Dendritic cell treated with granulocyte-macrophage colony-stimulating factor and Interleukin-4, amounts not matched to agents 40 ng/mL and 50 ng/mL, for 4 days (primary cell): ENCODE results near the gene ATG16L1.

Source experiments
- H3K27ac Mint-ChIP-seq: one replicate; pipeline ENCODE4 v1.8.0; 2022; ENCODE audit warnings: mild to moderate bottlenecking, mixed read lengths
- H3K27me3 Mint-ChIP-seq: one replicate; pipeline ENCODE4 v1.8.0; 2022; ENCODE audit warnings: mild to moderate bottlenecking, mixed read lengths
- H3K36me3 Mint-ChIP-seq: one replicate; pipeline ENCODE4 v1.8.0; 2022; ENCODE audit warnings: low read depth, mixed read lengths
- H3K4me1 Mint-ChIP-seq: one replicate; pipeline ENCODE4 v1.8.0; 2022; ENCODE audit warnings: low read depth, mixed read lengths
- H3K4me3 Mint-ChIP-seq: one replicate; pipeline ENCODE4 v1.8.0; 2022; ENCODE audit warnings: mild to moderate bottlenecking, moderate library complexity, mixed read lengths
- H3K9me3 Mint-ChIP-seq: one replicate; pipeline ENCODE4 v1.8.0; 2022; ENCODE audit warnings: mixed read lengths
- intact Hi-C: fragments of 100-400 bp; cut with micrococcal nuclease; formaldehyde crosslinking; loops from one replicate; pipeline ENCODE4 v1.15.0; 2022

Gene ATG16L1

GRCh38 chr2:233218836-233219235 is 32.6 kb upstream of the ATG16L1 start:
- intact Hi-C loops = no loop called here
- no peaks in the 10 kb centered on the region for H3K36me3 Mint-ChIP-seq
- no peaks in the 10 kb centered on the region for H3K27me3 Mint-ChIP-seq
- no peaks in the 10 kb centered on the region for H3K9me3 Mint-ChIP-seq
- H3K27ac Mint-ChIP-seq = no peak overlapping the region
- no peak overlapping the region for H3K4me3 Mint-ChIP-seq
- peaks cover 11% of the 10 kb centered on the region for H3K4me1 Mint-ChIP-seq

GRCh38 chr2:233219848-233220247 is 31.6 kb upstream of the ATG16L1 start:
- intact Hi-C loops = no loop called here
- H3K4me3 Mint-ChIP-seq = no peak overlapping the region

GRCh38 chr2:233221378-233222063 is 30.0 kb upstream of the ATG16L1 start:
- Mint-ChIP-seq H3K4me3 (no peak overlapping the region), H3K4me1 (peaks cover 23% of the 10 kb centered on the region), H3K27me3 (peaks cover 3% of the 10 kb centered on the region), H3K9me3 (no peaks in the 10 kb centered on the region), H3K36me3 (no peaks in the 10 kb centered on the region), H3K27ac (no peak overlapping the region)
- intact Hi-C loops = no loop called here

More at GRCh38 chr2:233219848-233220247, 31.6 kb upstream of the ATG16L1 start:
- no peaks in the 10 kb centered on the region for H3K9me3 Mint-ChIP-seq
- H3K4me1 Mint-ChIP-seq = peaks cover 11% of the 10 kb centered on the region
- no peak overlapping the region for H3K27ac Mint-ChIP-seq
- H3K36me3 Mint-ChIP-seq = no peaks in the 10 kb centered on the region
- H3K27me3 Mint-ChIP-seq = no peaks in the 10 kb centered on the region

- no peaks in the 10 kb centered on the region for H3K9me3 Mint-ChIP-seq
- intact Hi-C loops = no loop called here
- no peak overlapping the region for H3K27ac Mint-ChIP-seq
These were observed 28.2 kb upstream of the ATG16L1 start for GRCh38 chr2:233223059-233223894.

GRCh38 chr2:233225230-233226068 is 26.0 kb upstream of the ATG16L1 start:
- Mint-ChIP-seq H3K36me3 (no peaks in the 10 kb centered on the region), H3K9me3 (no peaks in the 10 kb centered on the region), H3K4me3 (no peak overlapping the region), H3K4me1 (peaks cover 27% of the 10 kb centered on the region), H3K27me3 (peaks cover 3% of the 10 kb centered on the region), H3K27ac (peak overlapping the region; percentile 17)
- intact Hi-C loops = no loop called here

More at GRCh38 chr2:233223059-233223894, 28.2 kb upstream of the ATG16L1 start:
- H3K4me1 Mint-ChIP-seq = peaks cover 24% of the 10 kb centered on the region
- H3K4me3 Mint-ChIP-seq = no peak overlapping the region
- H3K27me3 Mint-ChIP-seq = peaks cover 3% of the 10 kb centered on the region
- no peaks in the 10 kb centered on the region for H3K36me3 Mint-ChIP-seq

- Mint-ChIP-seq H3K4me3 (no peak overlapping the region), H3K36me3 (no peaks in the 10 kb centered on the region), H3K27ac (no peak overlapping the region), H3K27me3 (peaks cover 3% of the 10 kb centered on the region), H3K4me1 (peaks cover 38% of the 10 kb centered on the region), H3K9me3 (no peaks in the 10 kb centered on the region)
- intact Hi-C loops = no loop called here
These were observed 24.9 kb upstream of the ATG16L1 start for GRCh38 chr2:233226511-233227031.

- H3K27me3 Mint-ChIP-seq = peaks cover 3% of the 10 kb centered on the region
- H3K4me3 Mint-ChIP-seq = no peak overlapping the region
- peaks cover 40% of the 10 kb centered on the region for H3K4me1 Mint-ChIP-seq
- intact Hi-C loops = no loop called here
- no peaks in the 10 kb centered on the region for H3K9me3 Mint-ChIP-seq
- no peak overlapping the region for H3K27ac Mint-ChIP-seq
- no peaks in the 10 kb centered on the region for H3K36me3 Mint-ChIP-seq
These were observed 24.0 kb upstream of the ATG16L1 start for GRCh38 chr2:233227346-233227978.

- Mint-ChIP-seq H3K27ac (no peak overlapping the region), H3K27me3 (peaks cover 8% of the 10 kb centered on the region), H3K9me3 (no peaks in the 10 kb centered on the region), H3K36me3 (no peaks in the 10 kb centered on the region), H3K4me3 (no peak overlapping the region), H3K4me1 (peaks cover 45% of the 10 kb centered on the region)
- intact Hi-C loops = no loop called here
These were observed 23.1 kb upstream of the ATG16L1 start for GRCh38 chr2:233228376-233228775.

- no peaks in the 10 kb centered on the region for H3K9me3 Mint-ChIP-seq
- H3K36me3 Mint-ChIP-seq = no peaks in the 10 kb centered on the region
- no peak overlapping the region for H3K4me3 Mint-ChIP-seq
- intact Hi-C loops = no loop called here
- peaks cover 5% of the 10 kb centered on the region for H3K27me3 Mint-ChIP-seq
- peaks cover 36% of the 10 kb centered on the region for H3K4me1 Mint-ChIP-seq
- H3K27ac Mint-ChIP-seq = no peak overlapping the region
These were observed 17.7 kb upstream of the ATG16L1 start for GRCh38 chr2:233233618-233234230.

- Mint-ChIP-seq H3K4me1 (peaks cover 36% of the 10 kb centered on the region), H3K9me3 (peaks cover 3% of the 10 kb centered on the region), H3K36me3 (peaks cover 2% of the 10 kb centered on the region), H3K4me3 (no peak overlapping the region), H3K27ac (no peak overlapping the region), H3K27me3 (peaks cover 5% of the 10 kb centered on the region)
- intact Hi-C loops = no loop called here
These were observed 17.2 kb upstream of the ATG16L1 start for GRCh38 chr2:233234264-233234663.

GRCh38 chr2:233234996-233235395 is 16.5 kb upstream of the ATG16L1 start:
- no peak overlapping the region for H3K4me3 Mint-ChIP-seq
- peaks cover 9% of the 10 kb centered on the region for H3K9me3 Mint-ChIP-seq
- H3K4me1 Mint-ChIP-seq = peaks cover 35% of the 10 kb centered on the region
- peaks cover 6% of the 10 kb centered on the region for H3K36me3 Mint-ChIP-seq
- intact Hi-C loops = no loop called here
- H3K27ac Mint-ChIP-seq = no peak overlapping the region
- H3K27me3 Mint-ChIP-seq = peaks cover 5% of the 10 kb centered on the region

- peaks cover 5% of the 10 kb centered on the region for H3K27me3 Mint-ChIP-seq
- intact Hi-C loops = no loop called here
- H3K27ac Mint-ChIP-seq = no peak overlapping the region
- peaks cover 31% of the 10 kb centered on the region for H3K4me1 Mint-ChIP-seq
- H3K4me3 Mint-ChIP-seq = no peak overlapping the region
- peaks cover 9% of the 10 kb centered on the region for H3K9me3 Mint-ChIP-seq
- peaks cover 6% of the 10 kb centered on the region for H3K36me3 Mint-ChIP-seq
These were observed 15.5 kb upstream of the ATG16L1 start for GRCh38 chr2:233235977-233236376.
